Fibroblast of peridontal ligament (primary cell): Measurements from ENCODE around the gene IVD.

Source experiments
- DNase-seq: peaks from one replicate; pipeline ENCODE4 v3.0.0-alpha.2; 2010; ENCODE audit errors: extremely low read depth

IVD gene

DNA sequence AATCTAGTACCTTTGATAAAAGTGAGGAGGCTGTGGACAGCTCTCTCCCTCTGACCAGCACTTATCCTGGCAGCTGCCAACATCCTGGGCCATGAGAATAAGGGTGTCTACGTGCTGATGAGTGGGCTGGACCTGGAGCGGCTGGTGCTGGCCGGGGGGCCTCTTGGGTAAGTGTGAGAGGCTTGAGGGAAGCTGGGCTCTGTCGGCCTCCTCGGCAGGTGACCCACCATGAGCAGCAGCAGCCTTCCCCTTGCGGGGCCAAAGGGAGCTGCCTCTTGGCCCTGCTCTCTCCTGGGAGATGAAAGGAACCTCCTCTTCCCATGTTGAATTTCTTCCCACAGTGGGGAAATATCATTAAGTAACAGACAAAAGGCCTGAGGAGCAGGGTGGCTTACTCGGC is 9.2 kb downstream of the IVD start:
- no peak for DNase-seq

DNA sequence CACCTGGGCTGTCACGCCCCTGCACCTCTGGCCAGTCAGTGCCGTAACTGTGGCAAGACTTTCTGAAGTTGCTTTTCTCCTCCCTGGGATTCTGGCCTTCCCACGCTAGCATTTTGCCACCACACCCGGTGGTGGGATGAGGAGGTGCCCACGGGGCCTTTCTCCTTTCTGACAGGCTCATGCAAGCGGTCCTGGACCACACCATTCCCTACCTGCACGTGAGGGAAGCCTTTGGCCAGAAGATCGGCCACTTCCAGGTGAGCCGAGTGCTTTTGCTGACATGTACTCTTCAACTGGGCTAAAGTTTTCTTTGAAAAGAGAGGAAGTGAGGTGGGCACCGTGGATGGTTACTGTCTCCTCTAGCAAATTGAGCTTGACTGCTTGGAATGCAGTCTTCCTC is 9.6 kb downstream of the IVD start:
- no peak for DNase-seq

DNA sequence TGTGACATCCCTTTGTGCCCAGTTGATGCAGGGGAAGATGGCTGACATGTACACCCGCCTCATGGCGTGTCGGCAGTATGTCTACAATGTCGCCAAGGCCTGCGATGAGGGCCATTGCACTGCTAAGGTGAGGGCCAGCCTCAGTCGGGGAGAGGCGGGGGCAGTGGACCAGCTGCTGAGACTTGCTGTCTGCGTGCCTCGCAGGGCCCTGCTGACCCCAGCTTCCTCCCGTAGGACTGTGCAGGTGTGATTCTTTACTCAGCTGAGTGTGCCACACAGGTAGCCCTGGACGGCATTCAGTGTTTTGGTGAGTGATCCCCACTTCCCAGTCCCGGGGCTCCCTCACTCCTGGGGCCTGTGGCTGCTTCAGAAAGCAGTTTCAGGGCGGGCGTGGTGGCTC is 10.5 kb downstream of the IVD start:
- no peak for DNase-seq

DNA sequence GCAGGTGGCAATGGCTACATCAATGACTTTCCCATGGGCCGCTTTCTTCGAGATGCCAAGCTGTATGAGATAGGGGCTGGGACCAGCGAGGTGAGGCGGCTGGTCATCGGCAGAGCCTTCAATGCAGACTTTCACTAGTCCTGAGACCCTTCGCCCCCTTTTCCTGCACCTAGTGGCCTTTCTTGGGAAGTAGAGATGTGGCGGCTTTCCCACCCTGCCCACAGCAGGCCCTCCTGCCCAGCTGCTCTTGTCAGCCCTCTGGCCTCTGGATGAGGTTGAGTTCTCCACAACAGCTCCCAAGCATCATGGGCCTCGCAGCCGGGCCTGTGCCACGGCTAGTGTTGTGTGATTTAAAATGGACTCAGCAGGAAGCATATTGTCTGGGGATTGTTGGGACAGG is 12.5 kb downstream of the IVD start:
- no peak for DNase-seq

DNA sequence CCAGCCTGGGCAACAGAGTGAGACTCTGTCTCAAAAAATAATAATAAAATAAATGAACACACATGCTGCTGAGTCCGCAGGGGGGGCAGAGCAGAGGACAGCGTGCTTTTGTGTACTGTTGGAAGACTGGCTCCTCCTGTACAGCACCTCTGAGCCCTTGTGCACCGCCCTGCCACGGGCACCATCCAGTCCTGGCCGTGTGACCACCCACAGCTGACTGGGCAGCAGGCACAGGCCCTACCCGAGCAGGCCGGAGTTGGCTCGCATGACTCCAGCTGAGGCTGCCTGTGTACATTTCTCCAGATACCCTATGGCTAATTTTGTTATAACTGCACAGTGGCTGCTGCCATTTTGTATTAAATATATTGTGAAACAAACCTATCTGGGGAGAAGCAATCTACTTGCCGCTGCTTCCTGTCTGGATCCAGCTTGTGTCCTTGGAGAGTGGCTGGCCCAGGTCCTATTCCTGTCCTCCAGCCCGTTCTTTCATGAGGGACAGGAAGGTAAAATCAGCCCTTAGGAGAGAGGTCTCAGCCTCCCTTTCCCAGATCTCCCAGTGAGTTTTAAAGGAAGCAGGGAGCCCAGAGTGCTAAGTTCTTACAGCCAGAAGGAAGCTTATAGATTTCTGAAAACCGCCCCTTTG is 14.6 kb downstream of the IVD start:
- no peak for DNase-seq

DNA sequence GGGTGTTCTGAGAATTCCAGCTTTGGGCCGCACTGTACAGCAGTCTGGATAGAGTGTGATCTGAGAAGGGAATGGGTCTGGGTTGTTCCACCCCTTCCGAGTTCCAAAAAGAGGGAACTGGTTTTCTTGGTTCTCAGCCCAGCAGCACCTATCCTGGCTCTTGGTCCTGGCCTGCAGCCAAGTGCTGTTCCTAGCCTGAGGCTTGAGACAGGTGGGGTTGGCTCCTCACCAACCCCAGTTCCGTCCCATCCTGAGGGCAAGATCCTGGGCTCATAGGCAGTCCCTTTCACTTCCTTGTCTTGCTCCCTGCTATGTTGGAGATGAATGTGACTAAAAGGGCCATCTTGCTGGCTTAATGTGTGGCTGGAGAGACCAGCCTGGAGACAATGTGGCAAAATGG is 15.2 kb downstream of the IVD start:
- DNase-seq = no peak

DNA sequence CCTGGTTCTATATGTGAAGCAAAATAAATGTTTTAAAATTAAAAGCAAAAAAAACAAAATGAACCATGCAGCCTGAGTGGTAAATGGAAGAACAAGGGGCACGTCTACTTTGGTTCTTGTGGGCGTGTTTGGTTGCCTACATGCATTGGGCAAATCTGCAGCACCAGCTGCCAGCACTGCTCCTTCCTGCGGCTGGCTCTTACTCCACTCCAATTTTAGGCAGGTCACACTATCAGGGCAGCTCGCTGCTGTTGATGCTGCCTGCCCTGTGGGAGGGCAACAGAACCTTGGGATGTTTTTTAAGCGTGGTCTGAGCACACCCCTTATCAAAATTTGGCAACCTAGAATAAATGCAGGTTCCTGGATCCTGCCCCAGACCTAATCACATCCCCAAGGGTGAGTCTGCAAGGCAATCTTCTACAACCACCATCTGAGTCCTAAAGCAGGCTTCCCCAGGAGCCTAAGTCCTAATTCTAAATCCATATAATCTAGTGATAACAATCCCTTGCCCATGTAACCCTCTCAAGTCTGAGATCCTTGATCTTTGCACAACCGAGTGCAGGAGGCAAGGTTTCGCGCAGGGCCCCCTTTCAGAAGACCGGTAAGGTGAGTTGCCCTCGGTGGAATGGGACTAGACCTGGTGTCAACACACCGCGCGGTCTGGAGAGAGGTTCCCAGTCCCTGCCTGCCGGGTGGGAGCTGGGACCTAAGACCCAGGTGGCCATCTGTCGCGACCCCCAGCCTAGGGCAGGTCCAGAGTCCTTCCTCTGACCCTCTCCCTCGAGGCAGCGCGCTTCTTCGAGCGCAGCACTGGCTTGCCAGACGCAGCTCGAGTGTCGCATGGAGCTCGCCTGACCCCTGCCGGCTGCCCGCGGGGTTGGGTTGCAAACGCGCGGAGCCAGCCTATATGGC is 15.9 kb downstream of the IVD start:
- peak; percentile 56 for DNase-seq

DNA sequence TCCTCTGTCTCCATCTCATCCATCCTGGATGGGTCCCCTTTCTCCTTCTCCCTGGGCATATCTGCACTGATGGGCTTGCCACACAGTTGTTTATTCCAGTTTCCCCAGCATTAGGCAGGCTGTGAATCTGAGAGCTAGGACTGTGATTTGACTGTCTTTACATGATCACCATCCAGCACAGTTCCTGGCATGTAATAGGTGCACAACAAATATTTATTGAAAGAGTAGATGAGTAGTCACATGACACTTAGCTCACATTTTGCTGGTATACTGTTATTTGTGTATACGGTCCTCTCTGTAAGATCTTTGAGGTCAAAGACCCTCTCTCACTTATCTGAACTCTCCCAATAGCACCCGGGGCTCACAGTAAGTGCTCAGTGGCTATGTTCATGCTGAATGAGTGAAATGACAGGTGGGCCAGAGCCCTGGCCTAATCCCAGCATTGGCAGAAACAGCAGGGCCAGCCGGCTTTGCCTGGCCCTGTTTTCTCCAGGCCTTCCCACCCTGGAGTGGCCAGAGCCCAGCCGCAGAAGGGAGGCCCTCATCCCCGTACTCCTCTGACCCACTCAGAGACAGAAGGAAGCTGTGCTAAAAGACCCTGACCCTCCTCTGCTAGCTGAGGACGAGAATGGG is 19.0 kb downstream of the IVD start:
- no peak for DNase-seq

DNA sequence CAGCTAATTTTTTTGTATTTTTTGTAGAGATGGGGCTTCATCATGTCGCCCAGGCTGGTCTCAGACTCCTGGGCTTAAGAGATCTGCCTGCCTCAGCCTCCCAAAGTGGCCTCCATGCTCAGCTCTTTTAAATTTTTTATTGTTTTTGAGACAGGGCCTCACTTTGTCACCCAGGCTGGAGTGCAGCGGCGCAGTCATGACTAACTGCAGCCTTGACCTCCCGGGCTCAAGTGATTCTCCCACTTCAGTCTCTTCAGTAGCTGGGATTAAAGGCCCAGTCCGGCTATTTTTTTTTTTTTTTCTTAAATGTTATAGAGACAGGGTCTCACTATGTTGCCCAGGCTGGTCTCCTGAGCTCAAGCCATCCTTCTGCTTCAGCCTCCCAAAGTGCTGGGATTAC is 20.1 kb downstream of the IVD start:
- DNase-seq = no peak

DNA sequence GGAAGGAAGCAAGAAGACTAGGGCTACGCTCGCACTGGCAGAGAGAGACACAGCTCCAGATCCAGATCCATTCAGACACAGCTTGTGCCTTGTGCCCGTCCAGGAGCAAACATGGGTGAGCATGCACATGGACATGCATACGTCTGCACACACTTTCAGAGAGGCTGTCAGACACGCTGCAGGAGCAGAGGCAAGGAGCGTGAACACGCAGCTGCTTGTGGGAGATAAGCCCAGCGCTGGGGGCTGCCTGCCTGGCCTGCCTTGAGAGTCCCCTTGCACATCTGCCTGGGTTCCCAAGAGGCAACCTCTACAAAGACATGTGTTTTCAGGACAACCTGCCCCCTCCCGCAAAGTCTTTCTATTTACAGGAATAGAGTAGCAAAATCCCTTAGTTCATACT is 21.6 kb downstream of the IVD start:
- DNase-seq = no peak

DNA sequence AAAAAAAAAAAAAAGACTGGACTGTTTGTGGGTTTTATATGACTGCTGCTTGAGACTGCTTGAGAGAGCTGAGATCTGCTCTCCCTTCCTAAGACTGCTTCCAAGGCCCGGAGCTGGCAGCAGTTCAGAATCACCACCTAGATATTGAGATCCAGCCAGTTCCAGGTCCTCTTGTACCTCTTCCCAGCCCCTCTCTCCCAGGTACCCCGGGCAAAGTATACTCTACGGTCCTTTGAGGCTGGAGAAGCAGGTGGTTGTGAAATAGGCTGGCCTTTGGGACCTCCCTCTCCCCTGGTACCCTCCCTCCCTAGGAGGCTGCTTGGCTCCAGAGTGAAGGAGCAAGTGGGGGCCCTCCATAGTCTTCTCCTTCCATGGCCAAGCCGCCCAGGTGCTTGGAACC is 22.6 kb downstream of the IVD start:
- no peak for DNase-seq

DNA sequence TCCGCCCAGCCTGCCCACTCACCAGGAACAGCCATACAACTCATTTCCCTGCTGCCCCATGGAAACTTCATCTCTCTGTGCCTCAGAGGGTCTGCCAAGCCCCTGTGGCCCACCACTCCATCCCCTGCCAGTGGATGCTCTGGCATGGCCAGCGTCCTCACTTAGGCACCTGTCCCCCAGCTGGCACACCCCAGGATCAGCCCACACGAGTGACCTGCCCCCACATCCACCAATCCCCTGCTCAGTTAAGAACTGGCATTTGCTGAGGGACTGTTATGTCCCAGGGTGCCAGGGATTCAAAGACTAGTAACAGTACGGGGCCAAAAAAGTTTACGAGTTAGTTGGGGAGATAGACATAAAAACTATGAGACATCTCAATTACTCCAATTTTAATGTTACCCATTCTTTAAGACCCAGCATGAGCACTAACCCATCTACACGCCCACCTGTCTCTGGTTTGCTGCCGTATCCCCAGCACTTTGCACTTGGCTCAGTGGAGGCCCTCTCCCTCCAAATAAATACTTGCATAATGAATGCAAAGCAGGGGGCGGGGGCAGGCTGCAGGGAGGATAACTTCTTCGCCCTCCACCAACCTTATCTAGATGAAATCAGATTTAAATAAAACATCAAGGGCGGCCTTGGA is 23.6 kb downstream of the IVD start:
- DNase-seq = no peak

DNA sequence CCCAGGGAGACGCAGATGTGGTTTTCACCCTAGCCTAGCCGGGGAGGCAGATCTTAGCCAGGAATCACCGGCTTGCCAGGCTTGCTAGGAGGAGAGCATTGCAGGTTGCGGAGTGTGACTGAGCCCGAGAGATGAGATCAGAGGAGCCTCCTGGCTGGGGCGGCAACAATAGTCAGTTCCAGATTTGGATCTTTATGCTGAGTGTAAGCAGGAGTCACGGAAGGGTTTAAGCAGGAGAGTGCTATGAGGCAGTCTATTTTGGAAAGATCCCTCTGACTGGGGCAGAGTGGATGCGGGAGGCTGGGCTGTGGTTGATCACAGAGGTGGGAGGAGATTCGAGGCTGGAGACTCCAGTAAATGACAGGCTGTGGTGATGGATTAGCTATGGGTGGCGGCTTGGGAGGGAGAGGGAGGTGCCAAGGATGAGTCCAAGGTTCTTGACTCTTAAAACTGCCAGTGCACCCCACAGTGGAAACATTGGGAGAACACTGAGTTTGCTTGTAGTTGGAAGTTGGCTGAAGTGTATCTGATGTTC is 24.7 kb downstream of the IVD start:
- peak; percentile 34 for DNase-seq

DNA sequence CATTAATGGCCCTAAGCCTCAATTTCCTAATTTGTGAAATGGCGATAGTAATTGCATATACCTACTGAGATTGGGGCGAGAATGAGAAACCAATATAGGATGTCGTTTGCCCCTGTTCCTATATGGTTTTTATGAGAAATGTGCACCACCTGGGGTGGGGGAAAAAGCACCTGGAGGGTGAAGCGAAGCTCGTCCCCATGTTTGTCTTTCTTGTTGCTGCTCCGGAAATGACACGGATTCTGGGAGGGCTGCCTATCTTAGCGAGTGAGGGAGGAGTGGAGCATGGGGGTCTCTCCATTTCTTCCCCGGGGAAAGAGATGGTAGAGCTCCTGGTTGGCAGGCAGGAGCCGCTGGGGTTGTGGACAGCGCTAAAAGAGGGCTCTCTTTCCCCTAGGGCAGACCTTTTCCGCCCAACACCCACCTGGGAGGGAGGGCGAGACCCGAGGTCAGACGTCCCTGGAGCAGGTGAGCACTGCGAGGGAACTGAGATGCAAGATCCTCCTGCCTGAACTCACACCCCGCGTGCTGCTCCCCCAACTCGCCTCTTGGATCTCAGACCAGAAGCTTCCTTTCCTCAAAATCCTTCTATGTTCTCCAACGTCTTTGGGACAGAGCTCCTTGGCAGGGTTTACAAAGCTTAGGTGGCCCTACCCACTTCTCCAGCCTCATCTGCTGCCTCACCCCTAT is 29.6 kb downstream of the IVD start:
- no peak for DNase-seq

DNA sequence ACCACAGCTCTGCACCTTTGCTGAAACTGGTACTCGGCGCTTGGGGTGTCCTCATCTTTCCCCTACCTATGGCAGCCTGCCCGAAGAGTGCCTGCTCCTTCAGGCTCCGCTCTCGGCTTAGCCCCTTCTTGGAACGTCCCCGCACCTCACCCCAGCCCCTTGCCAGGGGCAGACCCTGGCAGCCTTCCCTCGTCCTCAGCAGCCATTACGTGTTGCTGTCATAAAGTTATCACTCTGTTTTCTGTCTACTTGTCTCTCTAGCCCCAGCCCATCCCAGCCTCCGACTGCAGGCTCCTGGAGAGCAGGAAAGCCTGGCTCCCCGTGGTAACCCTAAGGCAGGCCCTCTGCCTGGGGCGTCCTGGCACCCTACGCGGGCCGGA is 30.1 kb downstream of the IVD start:
- DNase-seq = no peak

DNA sequence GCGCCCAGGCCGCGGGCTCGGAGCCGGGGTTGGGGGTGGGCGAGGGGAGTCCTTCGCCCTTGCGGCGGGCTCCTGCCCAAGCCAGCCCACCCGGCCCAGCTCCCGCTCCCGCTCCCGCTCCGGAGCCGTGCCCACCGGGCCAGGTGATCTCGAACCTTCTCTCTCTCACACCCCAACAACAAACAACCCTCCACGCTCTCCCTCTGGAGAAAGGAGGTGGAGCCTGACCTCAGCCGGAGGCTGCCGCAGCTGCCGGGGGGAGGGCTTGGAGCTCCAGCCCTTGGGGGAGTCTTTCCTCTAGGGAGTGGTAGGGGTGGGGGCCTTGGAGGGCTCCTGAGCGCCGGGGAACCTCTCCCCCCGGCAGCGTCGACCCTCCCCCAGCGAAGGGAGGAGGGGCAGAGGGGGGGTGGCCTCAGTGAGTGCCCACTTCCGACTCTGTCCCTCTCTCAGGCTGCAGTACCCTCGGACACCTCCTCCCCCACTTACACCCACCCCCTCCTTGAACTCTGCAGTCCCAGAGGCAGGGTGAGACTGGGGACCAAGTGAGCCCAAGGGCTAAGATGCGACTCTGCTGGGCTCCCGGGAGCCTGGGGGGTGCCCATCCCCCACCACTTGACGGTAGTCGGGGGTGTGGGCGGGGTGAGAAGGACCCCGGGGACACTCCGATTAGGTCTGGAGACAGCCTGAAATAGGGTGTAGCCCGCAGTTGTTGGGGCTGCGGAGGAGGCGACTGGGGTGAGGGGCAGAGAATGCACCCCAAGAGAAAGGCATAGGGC is 30.7 kb downstream of the IVD start:
- DNase-seq = no peak

DNA sequence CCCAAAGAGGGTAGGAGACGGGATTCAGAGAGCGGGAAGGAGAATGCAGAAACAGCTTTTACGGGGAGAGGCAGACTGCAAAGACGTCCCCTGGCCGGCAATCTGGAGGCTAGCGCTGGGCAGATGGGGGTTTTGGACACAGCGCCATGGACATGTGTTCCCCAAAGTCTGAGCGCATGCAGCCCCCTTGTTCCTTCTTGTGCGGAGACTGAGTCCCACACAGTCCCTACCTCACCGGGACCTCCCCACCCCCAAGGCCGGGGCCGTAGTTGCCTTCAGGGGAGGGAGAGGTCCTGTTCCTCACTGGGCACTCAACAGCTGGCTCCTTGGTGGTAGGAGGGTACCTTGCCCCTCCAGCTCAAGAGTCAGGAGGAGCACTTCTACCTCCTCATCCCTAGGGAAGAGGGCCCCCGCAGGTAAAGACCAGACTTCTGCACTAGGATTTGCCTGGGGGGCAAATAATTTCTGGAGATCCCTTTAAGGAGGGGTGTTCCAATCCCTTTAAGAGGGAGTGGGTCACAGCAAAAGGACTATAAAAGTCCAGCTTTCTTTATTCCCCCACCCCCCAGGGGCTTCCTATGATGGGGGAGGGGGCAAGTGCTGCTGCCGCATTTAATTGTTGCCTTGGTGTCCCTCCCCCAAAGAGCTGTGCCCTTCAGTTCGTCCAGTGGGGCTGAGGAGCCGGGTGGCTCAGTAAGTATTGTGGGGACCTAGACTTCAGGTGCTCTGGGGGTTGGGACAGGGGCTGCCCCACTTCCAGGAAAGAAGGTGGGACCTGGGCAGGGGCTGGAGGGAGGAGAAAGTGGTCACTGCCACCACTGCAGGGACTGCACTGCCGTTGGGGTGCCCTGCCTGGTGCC is 31.5 kb downstream of the IVD start:
- no peak for DNase-seq

DNA sequence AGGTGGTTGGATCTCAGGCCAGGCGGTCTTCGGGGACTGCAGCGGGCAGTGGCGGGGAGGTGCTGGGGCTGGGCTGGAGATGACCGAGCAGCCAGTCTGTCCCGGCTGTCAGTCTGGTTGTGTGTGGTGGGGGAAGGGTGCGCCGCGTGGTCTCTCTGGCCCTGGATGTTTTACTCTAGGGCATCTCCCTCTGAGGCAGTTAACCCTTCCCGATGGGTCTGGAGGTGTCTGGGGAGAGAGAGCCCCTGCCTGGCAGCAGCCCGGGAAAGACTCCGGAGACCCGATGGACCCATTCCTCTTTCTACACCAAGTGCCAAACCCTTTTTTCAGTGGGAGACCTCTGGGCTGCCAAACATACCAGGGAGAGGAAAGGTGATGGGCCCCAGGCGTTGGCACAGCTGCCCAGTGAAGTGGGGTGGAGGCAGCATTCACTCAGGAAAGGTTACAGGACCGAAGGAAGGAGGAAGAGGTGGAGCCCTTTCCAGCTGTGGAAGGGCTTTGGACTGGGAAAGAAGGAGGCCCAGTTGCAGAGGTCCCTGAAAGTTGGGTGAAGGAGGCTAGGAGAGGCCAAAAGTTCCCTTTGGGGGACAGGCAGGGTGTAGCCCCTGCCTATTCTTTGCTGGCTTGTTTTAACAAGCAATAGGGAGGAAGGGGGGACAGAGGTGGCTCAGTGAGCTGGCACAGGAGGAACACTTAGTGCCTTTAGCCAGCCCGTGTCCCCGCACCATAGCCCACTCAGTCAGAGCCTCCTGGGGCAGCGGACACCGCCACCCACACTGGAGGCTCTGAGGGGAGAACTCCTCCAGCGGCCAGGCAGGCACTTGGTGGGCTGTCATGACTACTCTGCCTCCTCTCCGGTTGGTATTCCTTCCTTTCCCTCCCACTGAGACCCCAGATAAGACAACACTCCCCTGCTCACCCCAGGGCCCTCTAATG is 32.4 kb downstream of the IVD start:
- no peak for DNase-seq

DNA sequence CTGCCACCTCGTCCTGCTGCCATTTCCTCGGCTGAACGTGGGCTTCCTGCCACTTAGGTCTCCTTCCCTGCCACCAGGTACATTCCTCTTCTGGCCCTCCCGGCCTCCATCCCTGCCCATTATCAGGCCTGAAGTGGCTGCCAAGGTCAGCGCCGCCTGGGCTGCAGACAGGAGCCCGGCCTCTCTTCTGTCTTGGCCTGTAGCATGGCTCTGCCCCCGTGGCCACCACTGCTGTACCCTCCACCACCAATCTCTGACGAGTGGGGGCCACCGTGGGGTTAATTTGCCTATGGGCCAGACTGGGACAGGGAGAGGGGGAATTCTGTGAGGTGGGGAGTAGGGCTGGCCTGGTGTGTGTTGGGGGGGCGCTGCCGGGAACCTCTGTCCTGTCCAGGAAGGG is 33.1 kb downstream of the IVD start:
- DNase-seq = no peak
